HepG2 (cell line): Measurements from ENCODE around the gene NT5C3B.

Experiments
- DNMT3B ChIP-seq: conservative IDR thresholded peaks from 2 replicates; pipeline ENCODE4 v1.6.1; 2016; ENCODE audit warnings: missing biosample characterization, control low read depth
- SATB2 ChIP-seq: sonication (generic); formaldehyde crosslinking; IDR thresholded peaks from 2 replicates; pipeline ENCODE4 v1.5.0; 2020; ENCODE audit warnings: missing genetic modification reagents
- SP140L ChIP-seq: sonication (generic); formaldehyde crosslinking; IDR thresholded peaks from 2 replicates; pipeline ENCODE4 v1.4.0; 2020; ENCODE audit warnings: missing genetic modification reagents, borderline replicate concordance
- ZNF138 ChIP-seq: sonication (generic); formaldehyde crosslinking; IDR thresholded peaks from 2 replicates; pipeline ENCODE4 v1.5.0; 2020; ENCODE audit warnings: mild to moderate bottlenecking, low read depth, missing genetic modification reagents
- ZNF143 ChIP-seq: sonication (generic); formaldehyde crosslinking; IDR thresholded peaks from 2 replicates; pipeline ENCODE4 v1.4.0; 2020; ENCODE audit warnings: missing genetic modification reagents
- ZNF274 ChIP-seq: sonication (generic); formaldehyde crosslinking; IDR thresholded peaks from 2 replicates; pipeline ENCODE4 v1.5.1; 2020; ENCODE audit warnings: mild to moderate bottlenecking, missing genetic modification reagents
- TF ChIP-seq, protein P1 (sequence below), 2 experiments: IDR thresholded peaks; 2 replicates each; pipeline ENCODE4 v1.6.1; 2011 to 2012; ENCODE audit warnings: low read length in 2 of 2, borderline replicate concordance in 1 of 2, low read depth in 1 of 2, mild to moderate bottlenecking in 1 of 2, moderate library complexity in 1 of 2

DNA sequence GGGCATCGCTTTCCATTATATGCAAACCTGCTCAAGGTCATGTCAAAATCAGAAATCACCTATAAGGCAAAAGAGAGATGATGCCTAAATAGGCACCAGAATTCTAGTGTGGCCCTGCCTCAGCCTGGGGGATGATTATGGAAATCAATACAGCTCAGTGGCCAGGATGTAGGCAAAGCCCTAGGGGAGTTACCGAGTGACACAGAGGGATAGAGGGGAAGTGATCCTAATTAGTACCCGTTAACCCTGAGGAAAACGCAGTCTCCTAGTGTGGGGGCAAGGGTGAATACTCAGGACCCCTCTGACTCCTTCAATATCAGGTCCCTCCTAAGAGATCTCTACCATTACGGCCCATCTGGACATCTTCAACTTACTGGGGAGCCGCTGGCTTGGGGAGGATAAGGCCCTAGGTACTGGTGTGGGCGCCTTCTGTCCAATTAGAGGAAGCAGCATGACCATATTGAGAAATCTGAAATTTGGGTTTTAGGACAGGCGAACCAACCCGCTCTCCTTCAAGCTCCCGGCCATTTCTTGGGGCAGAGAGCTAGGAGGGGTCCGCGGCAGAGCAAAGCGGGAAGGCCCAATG lies 725 bp downstream of the NT5C3B start:
- no peak for TF ChIP-seq ZNF138 (CRISPR knock-in tag)
- TF ChIP-seq SATB2 (CRISPR knock-in tag) = no peak
- TF ChIP-seq ZNF143 (CRISPR knock-in tag) = no peak
- TF ChIP-seq DNMT3B = no peak
- no peak for TF ChIP-seq ZNF274
- TF ChIP-seq SP140L (CRISPR knock-in tag) = no peak
- TF ChIP-seq, protein P1, sequence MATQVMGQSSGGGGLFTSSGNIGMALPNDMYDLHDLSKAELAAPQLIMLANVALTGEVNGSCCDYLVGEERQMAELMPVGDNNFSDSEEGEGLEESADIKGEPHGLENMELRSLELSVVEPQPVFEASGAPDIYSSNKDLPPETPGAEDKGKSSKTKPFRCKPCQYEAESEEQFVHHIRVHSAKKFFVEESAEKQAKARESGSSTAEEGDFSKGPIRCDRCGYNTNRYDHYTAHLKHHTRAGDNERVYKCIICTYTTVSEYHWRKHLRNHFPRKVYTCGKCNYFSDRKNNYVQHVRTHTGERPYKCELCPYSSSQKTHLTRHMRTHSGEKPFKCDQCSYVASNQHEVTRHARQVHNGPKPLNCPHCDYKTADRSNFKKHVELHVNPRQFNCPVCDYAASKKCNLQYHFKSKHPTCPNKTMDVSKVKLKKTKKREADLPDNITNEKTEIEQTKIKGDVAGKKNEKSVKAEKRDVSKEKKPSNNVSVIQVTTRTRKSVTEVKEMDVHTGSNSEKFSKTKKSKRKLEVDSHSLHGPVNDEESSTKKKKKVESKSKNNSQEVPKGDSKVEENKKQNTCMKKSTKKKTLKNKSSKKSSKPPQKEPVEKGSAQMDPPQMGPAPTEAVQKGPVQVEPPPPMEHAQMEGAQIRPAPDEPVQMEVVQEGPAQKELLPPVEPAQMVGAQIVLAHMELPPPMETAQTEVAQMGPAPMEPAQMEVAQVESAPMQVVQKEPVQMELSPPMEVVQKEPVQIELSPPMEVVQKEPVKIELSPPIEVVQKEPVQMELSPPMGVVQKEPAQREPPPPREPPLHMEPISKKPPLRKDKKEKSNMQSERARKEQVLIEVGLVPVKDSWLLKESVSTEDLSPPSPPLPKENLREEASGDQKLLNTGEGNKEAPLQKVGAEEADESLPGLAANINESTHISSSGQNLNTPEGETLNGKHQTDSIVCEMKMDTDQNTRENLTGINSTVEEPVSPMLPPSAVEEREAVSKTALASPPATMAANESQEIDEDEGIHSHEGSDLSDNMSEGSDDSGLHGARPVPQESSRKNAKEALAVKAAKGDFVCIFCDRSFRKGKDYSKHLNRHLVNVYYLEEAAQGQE (IDR thresholded peaks at IDR 0.05; ENCODE audit: borderline replicate concordance in 1 of 2, low read depth in 1 of 2, low read length in 2 of 2) = no peak
